Activated CD8-positive, alpha-beta memory T cell treated with anti-CD3 and anti-CD28 coated beads for 36 hours (primary cell): ENCODE measurements around the gene MRPS10. TPM values are rescaled to one million over a fixed set of nuclear protein-coding genes. Genes with fewer than 3 reads are reported as not detected.

Experiments used
- CTCF ChIA-PET: fragments of 350-600 bp; sonication (Branson Sonifier 250); formaldehyde crosslinking; loops from one replicate; lab custom pipeline; 2021; ENCODE audit warnings: antibody characterized with exemption; lab: Charles Lee
- POLR2A ChIA-PET: fragments of 350-600 bp; sonication (Branson Sonifier 250); formaldehyde crosslinking; loops from one replicate; lab custom pipeline; 2021; ENCODE audit warnings: antibody characterized with exemption; lab: Charles Lee
- total RNA-seq, 2 experiments: library from RNA; stranded (reverse); gene quantifications; one replicate each; pipeline ENCODE4 v1.2.3, GENCODE V29; 2021

The MRPS10 gene
- total RNA-seq, 2 experiments from 2014 or later: 49.2 to 53.2 TPM

GRCh38 chr6:42243046-42243445 is 25.4 kb upstream of the MRPS10 start:
- POLR2A ChIA-PET: no interaction called here
- CTCF ChIA-PET: no interaction called here

GRCh38 chr6:42241915-42242314 is 24.3 kb upstream of the MRPS10 start:
- CTCF ChIA-PET: interaction anchor here (1.5 kb wide), 1 partner anchor 306 kb away, joined by 4 read pairs; no protein-coding TSS in a partner anchor
- POLR2A ChIA-PET: no interaction called here

- CTCF ChIA-PET: no interaction called here
- POLR2A ChIA-PET: no interaction called here
Observed at GRCh38 chr6:42239736-42240375, 22.2 kb upstream of the MRPS10 start.

- ChIA-PET POLR2A (no interaction called here), CTCF (no interaction called here)
Observed at GRCh38 chr6:42239333-42239732, 21.7 kb upstream of the MRPS10 start.

GRCh38 chr6:42237857-42238256 is 20.2 kb upstream of the MRPS10 start:
- ChIA-PET POLR2A (no interaction called here), CTCF (interaction anchor here (1.1 kb wide), 1 partner anchor 133 kb away, joined by 3 read pairs; no protein-coding TSS in a partner anchor)

GRCh38 chr6:42236682-42237473 is 19.2 kb upstream of the MRPS10 start:
- POLR2A ChIA-PET: interaction anchor here (0.6 kb wide), 1 partner anchor 297 kb away, joined by 5 read pairs; no protein-coding TSS in a partner anchor
- CTCF ChIA-PET: interaction anchor here (1.0 to 1.1 kb wide), 2 partner anchors 132 to 311 kb away, joined by 3 read pairs; no protein-coding TSS in a partner anchor

- POLR2A ChIA-PET: no interaction called here
- CTCF ChIA-PET: interaction anchor here (2.9 kb wide), 1 partner anchor 311 kb away, joined by 7 read pairs; no protein-coding TSS in a partner anchor
Observed at GRCh38 chr6:42236030-42236429, 18.4 kb upstream of the MRPS10 start.

- CTCF ChIA-PET: interaction anchor here (0.7 kb wide), 1 partner anchor 18 kb away, joined by 3 read pairs; no protein-coding TSS in a partner anchor
- POLR2A ChIA-PET: no interaction called here
Observed at GRCh38 chr6:42232035-42232434, 14.4 kb upstream of the MRPS10 start.

- CTCF ChIA-PET: interaction anchor here (0.7 to 2.7 kb wide), 4 partner anchors 61 to 901 kb away, joined by 3 to 8 read pairs (median 3); no protein-coding TSS in a partner anchor
- POLR2A ChIA-PET: no interaction called here
Observed at GRCh38 chr6:42230345-42231321, 13.0 kb upstream of the MRPS10 start.

GRCh38 chr6:42229506-42230119 is 12.0 kb upstream of the MRPS10 start:
- ChIA-PET CTCF (interaction anchor here (0.7 to 2.7 kb wide), 3 partner anchors 60 to 902 kb away, joined by 3 to 8 read pairs (median 3); no protein-coding TSS in a partner anchor), POLR2A (no interaction called here)

- POLR2A ChIA-PET: no interaction called here
- CTCF ChIA-PET: no interaction called here
Observed at GRCh38 chr6:42228305-42228704, 10.6 kb upstream of the MRPS10 start.

- ChIA-PET CTCF (no interaction called here), POLR2A (no interaction called here)
Observed at GRCh38 chr6:42227173-42227850, 9.7 kb upstream of the MRPS10 start.

GRCh38 chr6:42226645-42227143 is 9.0 kb upstream of the MRPS10 start:
- POLR2A ChIA-PET: no interaction called here
- CTCF ChIA-PET: no interaction called here

- ChIA-PET CTCF (no interaction called here), POLR2A (interaction anchor here (0.6 kb wide), 1 partner anchor 162 kb away, joined by 5 read pairs; no protein-coding TSS in a partner anchor)
Observed at GRCh38 chr6:42226161-42226611, 8.5 kb upstream of the MRPS10 start.

- ChIA-PET CTCF (interaction anchor here (0.8 to 1.1 kb wide), 2 partner anchors 307 to 311 kb away, joined by 3 to 5 read pairs; no protein-coding TSS in a partner anchor), POLR2A (interaction anchor here (0.6 kb wide), 4 partner anchors 19 to 501 kb away, joined by 3 to 5 read pairs (median 4); no protein-coding TSS in a partner anchor)
Observed at GRCh38 chr6:42225419-42225818, 7.8 kb upstream of the MRPS10 start.

GRCh38 chr6:42225029-42225339 is 7.3 kb upstream of the MRPS10 start:
- POLR2A ChIA-PET: interaction anchor here (0.6 kb wide), 3 partner anchors 20 to 502 kb away, joined by 3 to 4 read pairs (median 4); no protein-coding TSS in a partner anchor
- CTCF ChIA-PET: interaction anchor here (0.8 to 1.1 kb wide), 2 partner anchors 307 to 311 kb away, joined by 3 to 5 read pairs; no protein-coding TSS in a partner anchor

- POLR2A ChIA-PET: no interaction called here
Observed at GRCh38 chr6:42224222-42225028, 6.8 kb upstream of the MRPS10 start.

More at GRCh38 chr6:42224222-42225028, 6.8 kb upstream of the MRPS10 start:
- CTCF ChIA-PET: interaction anchor here (1.1 kb wide), 1 partner anchor 308 kb away, joined by 3 read pairs; no protein-coding TSS in a partner anchor
